PFSK-1 (cell line): Measurements from ENCODE around the gene GPR132.

ENCODE experiments used
- FOXP2 ChIP-seq: optimal IDR thresholded peaks from 2 replicates; pipeline ENCODE3; 2011; ENCODE audit warnings: borderline replicate concordance, control low read depth, inconsistent platforms; ENCODE audit not compliant: insufficient read depth; ENCODE audit errors: extremely low read length, extremely low read depth
- POLR2AphosphoS5 ChIP-seq: IDR thresholded peaks from 2 replicates; pipeline ENCODE4 v1.6.1; 2012; ENCODE audit warnings: low read depth, mild to moderate bottlenecking, control low read depth, low read length, moderate library complexity
- REST ChIP-seq, 2 experiments: IDR thresholded peaks; 2 replicates each; pipeline versions ENCODE4 v1.6.1 to v1.8.0; 2011 to 2012; ENCODE audit warnings: low read depth in 2 of 2, low read length in 2 of 2, control low read depth in 1 of 2, inconsistent platforms in 1 of 2, mild to moderate bottlenecking in 1 of 2, moderate library complexity in 1 of 2; ENCODE audit not compliant: insufficient read depth in 1 of 2
- SIN3A ChIP-seq: IDR thresholded peaks from 2 replicates; pipeline ENCODE4 v1.6.1; 2012; ENCODE audit warnings: mild to moderate bottlenecking, low read length, moderate library complexity, borderline replicate concordance; ENCODE audit not compliant: insufficient read depth
- TAF1 ChIP-seq: IDR thresholded peaks from 2 replicates; pipeline ENCODE4 v1.6.1; 2012; ENCODE audit warnings: low read length, control low read depth, borderline replicate concordance; ENCODE audit not compliant: insufficient read depth

Gene GPR132

GRCh38 chr14:105067140-105067968 lies 2.1 kb upstream of the GPR132 start:
- no peak for TF ChIP-seq FOXP2
- no peak for TF ChIP-seq REST (IDR thresholded peaks at IDR 0.05; ENCODE audit: insufficient read depth in 1 of 2, low read depth in 2 of 2, low read length in 2 of 2)
- no peak for TF ChIP-seq SIN3A
- TF ChIP-seq TAF1: no peak
- TF ChIP-seq POLR2AphosphoS5: no peak

- no peak for TF ChIP-seq TAF1
- TF ChIP-seq SIN3A: no peak
- no peak for TF ChIP-seq REST (IDR thresholded peaks at IDR 0.05; ENCODE audit: insufficient read depth in 1 of 2, low read depth in 2 of 2, low read length in 2 of 2)
- TF ChIP-seq FOXP2: no peak
- TF ChIP-seq POLR2AphosphoS5: no peak
These were observed 1.2 kb upstream of the GPR132 start for GRCh38 chr14:105066240-105067071.

GRCh38 chr14:105064721-105065143 lies 498 bp downstream of the GPR132 start:
- TF ChIP-seq TAF1 (no peak), POLR2AphosphoS5 (no peak), SIN3A (no peak), REST (IDR thresholded peaks at IDR 0.05; ENCODE audit: insufficient read depth in 1 of 2, low read depth in 2 of 2, low read length in 2 of 2) (no peak), FOXP2 (no peak)

GRCh38 chr14:105064001-105064400 lies 1.2 kb downstream of the GPR132 start:
- no peak for TF ChIP-seq SIN3A

- TF ChIP-seq SIN3A (no peak), POLR2AphosphoS5 (no peak), FOXP2 (no peak), REST (IDR thresholded peaks at IDR 0.05; ENCODE audit: insufficient read depth in 1 of 2, low read depth in 2 of 2, low read length in 2 of 2) (no peak)
These were observed 2.2 kb downstream of the GPR132 start for GRCh38 chr14:105063056-105063455.
